ENCODE measurements around the gene PTCH1.
A peak's percentile ranks its signal among the peaks of the same experiment; 100 is the strongest.

Gene PTCH1

DNA sequence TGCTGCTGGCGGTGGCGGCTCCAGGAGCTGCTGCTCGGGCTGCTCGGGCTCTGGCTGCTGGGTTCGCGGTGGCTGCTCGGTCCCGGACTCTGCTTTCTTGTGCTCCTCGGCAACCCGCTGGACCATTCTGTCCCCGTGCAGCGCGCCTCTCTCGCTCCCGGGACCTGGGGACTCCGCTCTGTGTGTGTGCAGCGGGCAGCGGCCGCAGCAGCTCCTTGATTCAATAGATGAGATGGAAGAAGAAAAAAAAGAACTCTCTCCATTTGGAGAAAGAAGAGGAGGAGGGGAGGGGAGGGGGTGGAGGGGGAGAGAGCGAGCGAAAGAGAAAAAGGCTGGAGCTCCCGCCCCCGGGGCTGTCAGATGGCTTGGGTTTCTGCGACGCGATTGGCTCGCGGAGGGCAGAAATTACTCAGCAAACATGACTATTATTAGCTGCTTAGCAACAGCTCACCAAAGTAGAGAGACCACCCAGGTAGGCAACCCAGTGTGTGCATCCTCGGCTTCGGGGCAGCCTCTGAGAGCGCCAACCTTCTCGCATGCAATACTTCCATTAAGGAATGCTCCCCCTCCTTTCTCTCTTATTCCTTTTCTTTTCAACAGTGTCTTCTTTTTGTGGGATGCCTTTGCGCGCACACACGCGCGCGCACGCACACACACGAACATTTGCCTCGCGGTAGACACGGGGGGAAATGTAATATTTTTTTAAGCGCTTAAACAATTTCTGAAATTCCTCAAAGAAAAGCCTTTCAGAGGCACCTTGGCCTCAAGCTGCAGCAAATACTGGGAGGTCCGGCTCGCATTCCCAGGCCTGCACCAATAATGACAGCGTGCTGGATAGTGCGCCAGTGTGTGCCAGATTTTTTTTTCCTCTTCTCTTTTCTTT is 7.6 kb downstream of the PTCH1 start:
- no peak overlapping the region for H3K27ac ChIP-seq (replicated peaks)
- DNase-seq (ENCODE audit: low read depth in 1 of 2, low spot score in 1 of 2): no peak
- H3K27me3 ChIP-seq (ENCODE audit: insufficient read depth, poor library complexity, severe bottlenecking): peaks cover 55% of the 10 kb centered on the region
- peak overlapping the region; percentile 47 for H3K4me3 ChIP-seq (replicated peaks; ENCODE audit: insufficient read depth, low read length)
- TF ChIP-seq POLR2AphosphoS5 (IDR thresholded peaks at IDR 0.05; ENCODE audit: low read depth) (no peak), SPI1 (IDR thresholded peaks at IDR 0.05; ENCODE audit: borderline replicate concordance, low read depth) (no peak), GABPA (IDR thresholded peaks at IDR 0.05; ENCODE audit: low read depth) (no peak)
- TF ChIP-seq, protein P1, sequence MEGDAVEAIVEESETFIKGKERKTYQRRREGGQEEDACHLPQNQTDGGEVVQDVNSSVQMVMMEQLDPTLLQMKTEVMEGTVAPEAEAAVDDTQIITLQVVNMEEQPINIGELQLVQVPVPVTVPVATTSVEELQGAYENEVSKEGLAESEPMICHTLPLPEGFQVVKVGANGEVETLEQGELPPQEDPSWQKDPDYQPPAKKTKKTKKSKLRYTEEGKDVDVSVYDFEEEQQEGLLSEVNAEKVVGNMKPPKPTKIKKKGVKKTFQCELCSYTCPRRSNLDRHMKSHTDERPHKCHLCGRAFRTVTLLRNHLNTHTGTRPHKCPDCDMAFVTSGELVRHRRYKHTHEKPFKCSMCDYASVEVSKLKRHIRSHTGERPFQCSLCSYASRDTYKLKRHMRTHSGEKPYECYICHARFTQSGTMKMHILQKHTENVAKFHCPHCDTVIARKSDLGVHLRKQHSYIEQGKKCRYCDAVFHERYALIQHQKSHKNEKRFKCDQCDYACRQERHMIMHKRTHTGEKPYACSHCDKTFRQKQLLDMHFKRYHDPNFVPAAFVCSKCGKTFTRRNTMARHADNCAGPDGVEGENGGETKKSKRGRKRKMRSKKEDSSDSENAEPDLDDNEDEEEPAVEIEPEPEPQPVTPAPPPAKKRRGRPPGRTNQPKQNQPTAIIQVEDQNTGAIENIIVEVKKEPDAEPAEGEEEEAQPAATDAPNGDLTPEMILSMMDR (IDR thresholded peaks at IDR 0.05; ENCODE audit: insufficient read depth, low read length): no peak
- TF ChIP-seq, protein P2, sequence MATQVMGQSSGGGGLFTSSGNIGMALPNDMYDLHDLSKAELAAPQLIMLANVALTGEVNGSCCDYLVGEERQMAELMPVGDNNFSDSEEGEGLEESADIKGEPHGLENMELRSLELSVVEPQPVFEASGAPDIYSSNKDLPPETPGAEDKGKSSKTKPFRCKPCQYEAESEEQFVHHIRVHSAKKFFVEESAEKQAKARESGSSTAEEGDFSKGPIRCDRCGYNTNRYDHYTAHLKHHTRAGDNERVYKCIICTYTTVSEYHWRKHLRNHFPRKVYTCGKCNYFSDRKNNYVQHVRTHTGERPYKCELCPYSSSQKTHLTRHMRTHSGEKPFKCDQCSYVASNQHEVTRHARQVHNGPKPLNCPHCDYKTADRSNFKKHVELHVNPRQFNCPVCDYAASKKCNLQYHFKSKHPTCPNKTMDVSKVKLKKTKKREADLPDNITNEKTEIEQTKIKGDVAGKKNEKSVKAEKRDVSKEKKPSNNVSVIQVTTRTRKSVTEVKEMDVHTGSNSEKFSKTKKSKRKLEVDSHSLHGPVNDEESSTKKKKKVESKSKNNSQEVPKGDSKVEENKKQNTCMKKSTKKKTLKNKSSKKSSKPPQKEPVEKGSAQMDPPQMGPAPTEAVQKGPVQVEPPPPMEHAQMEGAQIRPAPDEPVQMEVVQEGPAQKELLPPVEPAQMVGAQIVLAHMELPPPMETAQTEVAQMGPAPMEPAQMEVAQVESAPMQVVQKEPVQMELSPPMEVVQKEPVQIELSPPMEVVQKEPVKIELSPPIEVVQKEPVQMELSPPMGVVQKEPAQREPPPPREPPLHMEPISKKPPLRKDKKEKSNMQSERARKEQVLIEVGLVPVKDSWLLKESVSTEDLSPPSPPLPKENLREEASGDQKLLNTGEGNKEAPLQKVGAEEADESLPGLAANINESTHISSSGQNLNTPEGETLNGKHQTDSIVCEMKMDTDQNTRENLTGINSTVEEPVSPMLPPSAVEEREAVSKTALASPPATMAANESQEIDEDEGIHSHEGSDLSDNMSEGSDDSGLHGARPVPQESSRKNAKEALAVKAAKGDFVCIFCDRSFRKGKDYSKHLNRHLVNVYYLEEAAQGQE (IDR thresholded peaks at IDR 0.05; ENCODE audit: insufficient replicate concordance, low read depth): no peak

- Histone ChIP-seq H3K4me3 (replicated peaks; ENCODE audit: insufficient read depth, low read length) (peak overlapping the region; percentile 47), H3K27me3 (ENCODE audit: insufficient read depth, poor library complexity, severe bottlenecking) (peaks cover 49% of the 10 kb centered on the region), H3K27ac (replicated peaks) (no peak overlapping the region)
- no peak for DNase-seq (ENCODE audit: low read depth in 1 of 2, low spot score in 1 of 2)
- no peak for TF ChIP-seq POLR2AphosphoS5 (IDR thresholded peaks at IDR 0.05; ENCODE audit: low read depth)
- TF ChIP-seq SPI1 (IDR thresholded peaks at IDR 0.05; ENCODE audit: borderline replicate concordance, low read depth): no peak
- no peak for TF ChIP-seq GABPA (IDR thresholded peaks at IDR 0.05; ENCODE audit: low read depth)
- TF ChIP-seq, protein P2 (IDR thresholded peaks at IDR 0.05; ENCODE audit: insufficient replicate concordance, low read depth): no peak
- TF ChIP-seq, protein P1 (IDR thresholded peaks at IDR 0.05; ENCODE audit: insufficient read depth, low read length): no peak
Measured at GRCh38 chr9:95508242-95508967, 8.4 kb downstream of the PTCH1 start.

GRCh38 chr9:95507464-95508241 is 9.1 kb downstream of the PTCH1 start:
- Histone ChIP-seq H3K4me3 (replicated peaks; ENCODE audit: insufficient read depth, low read length) (peak overlapping the region; percentile 47), H3K27ac (replicated peaks) (no peak overlapping the region), H3K27me3 (ENCODE audit: insufficient read depth, poor library complexity, severe bottlenecking) (peaks cover 51% of the 10 kb centered on the region)
- TF ChIP-seq, protein P1 (IDR thresholded peaks at IDR 0.05; ENCODE audit: insufficient read depth, low read length): no peak
- TF ChIP-seq GABPA (IDR thresholded peaks at IDR 0.05; ENCODE audit: low read depth) (no peak), SPI1 (IDR thresholded peaks at IDR 0.05; ENCODE audit: borderline replicate concordance, low read depth) (no peak), POLR2AphosphoS5 (IDR thresholded peaks at IDR 0.05; ENCODE audit: low read depth) (no peak)
- TF ChIP-seq, protein P2 (IDR thresholded peaks at IDR 0.05; ENCODE audit: insufficient replicate concordance, low read depth): no peak
- DNase-seq (ENCODE audit: low read depth in 1 of 2, low spot score in 1 of 2): no peak
